Transverse colon (tissue), 4 donors: ENCODE data around the gene PCIF1. TPM values are rescaled to one million over a fixed set of nuclear protein-coding genes. Genes with fewer than 3 reads are reported as not detected.
"Not testable (repeated sequence)": the region's sequence is repeated elsewhere in the genome, so short reads cannot be mapped to it uniquely, and the experiment has no call there.

ENCODE experiments used
- DNase-seq: peaks from one replicate; pipeline ENCODE4 v3.0.0-alpha.2; 2019
- H3K27ac ChIP-seq, 4 donors: fragments of 200-600 bp; sonication (generic); 2 replicates each; pipeline ENCODE4 v1.5.1; 2016 to 2018; ENCODE audit warnings: inconsistent platforms in 4 of 4
- H3K27me3 ChIP-seq: fragments of 200-600 bp; sonication (generic); 2 replicates; pipeline ENCODE4 v1.5.1; 2017; ENCODE audit warnings: inconsistent platforms
- H3K36me3 ChIP-seq, 4 donors: fragments of 200-600 bp; sonication (generic); 2 replicates each; pipeline ENCODE4 v1.5.1; 2017 to 2019; ENCODE audit warnings: inconsistent platforms in 4 of 4
- H3K4me1 ChIP-seq, 4 donors: fragments of 200-600 bp; sonication (generic); 2 replicates each; pipeline ENCODE4 v1.5.1; 2017 to 2020; ENCODE audit warnings: inconsistent platforms in 4 of 4
- H3K4me3 ChIP-seq, 4 donors: fragments of 200-600 bp; sonication (generic); 1 replicate in 1 of 4; 2 replicates in 3 of 4; pipeline versions ENCODE4 v1.5.1 to v1.6.1; 2017 to 2019; ENCODE audit warnings: inconsistent platforms in 4 of 4
- H3K9me3 ChIP-seq, 2 donors: fragments of 200-600 bp; sonication (generic); 2 replicates each; pipeline ENCODE4 v1.5.1; 2017 to 2019; ENCODE audit warnings: inconsistent platforms in 2 of 2
- CTCF ChIP-seq, 5 experiments: fragments of 200-600 bp in 3 of 5; fragments of 450-650 bp in 2 of 5; sonication (generic) in 3 of 5; IDR thresholded peaks; 1 replicate in 2 of 5; 2 replicates in 3 of 5; pipeline ENCODE4 v1.5.1; 2016 to 2017; ENCODE audit warnings: antibody characterized with exemption in 5 of 5, inconsistent platforms in 3 of 5, mild to moderate bottlenecking in 2 of 5, moderate library complexity in 1 of 5
- EP300 ChIP-seq: sonication (generic); formaldehyde crosslinking; IDR thresholded peaks from one replicate; pipeline ENCODE4 v1.6.1; 2017; ENCODE audit warnings: antibody characterized with exemption, low read depth
- POLR2A ChIP-seq: fragments of 450-650 bp; IDR thresholded peaks from one replicate; pipeline ENCODE4 v1.6.1; 2016; ENCODE audit warnings: antibody characterized with exemption, mild to moderate bottlenecking, moderate library complexity
- POLR2AphosphoS5 ChIP-seq, 3 donors: sonication (generic); formaldehyde crosslinking; IDR thresholded peaks; one replicate each; pipeline ENCODE4 v1.6.1; 2016; ENCODE audit warnings: antibody characterized with exemption in 3 of 3
- WGBS, 2 donors: methylation state at CpG; one replicate each; pipeline ENCODE4 v1.1.5; 2018; ENCODE audit warnings: low coverage in 1 of 2; 5-methylcytosine and 5-hydroxymethylcytosine counted together
- in situ Hi-C, 4 donors: fragments of 200-750 bp; cut with MboI; loops; one replicate each; pipeline versions ENCODE4 v1.15.0 to v1.15.1; 2017; ENCODE audit warnings: low sequenced_read_pairs in 3 of 4, low pct_ligation_motif_present in 1 of 4, low pct_unique_long_range_greater_than_20kb in 1 of 4
- intact Hi-C: fragments of 100-400 bp; cut with DNase I; formaldehyde crosslinking; loops from one replicate; pipeline ENCODE4 v1.15.1; 2023; ENCODE audit warnings: low total_unique reads
- total RNA-seq, 4 donors: library from RNA; depleted of rRNA; stranded (reverse); fragments of >200 nt; gene quantifications; one replicate each; pipeline ENCODE4 v1.1.0, GENCODE V29; 2016

Gene PCIF1
- total RNA-seq, 4 donors from 2014 or later: 23.5 to 52.0 (median 32.0) TPM

GRCh38 chr20:45991616-45992015 is 57.1 kb downstream of the PCIF1 start:
- no peak overlapping the region for H3K4me3 ChIP-seq
- TF ChIP-seq POLR2AphosphoS5 (IDR thresholded peaks at IDR 0.05) (no peak), CTCF (IDR thresholded peaks at IDR 0.05) (no peak), EP300 (no peak), POLR2A (no peak)
- H3K36me3 ChIP-seq: no peaks in the 10 kb centered on the region
- no peaks in the 10 kb centered on the region for H3K9me3 ChIP-seq
- H3K4me1 ChIP-seq: no peaks in the 10 kb centered on the region
- no peak overlapping the region for H3K27ac ChIP-seq
- peaks cover 53% of the 10 kb centered on the region for H3K27me3 ChIP-seq
- DNase-seq: no peak
- intact Hi-C loops (no loop called here), in situ Hi-C loops (no loop called here)
- WGBS, 2 donors: 85% methylated on average over 3 of the region's 3 CpGs; no CpG with 5 or more reads in 1 of the 2 donors

- TF ChIP-seq POLR2AphosphoS5 (IDR thresholded peaks at IDR 0.05) (no peak), CTCF (IDR thresholded peaks at IDR 0.05) (no peak), POLR2A (no peak), EP300 (no peak)
- Histone ChIP-seq H3K4me1 (no peaks in the 10 kb centered on the region), H3K27ac (no peak overlapping the region), H3K36me3 (no peaks in the 10 kb centered on the region), H3K9me3 (no peaks in the 10 kb centered on the region), H3K27me3 (peaks cover 68% of the 10 kb centered on the region), H3K4me3 (no peak overlapping the region)
- in situ Hi-C loops (no loop called here), intact Hi-C loops (no loop called here)
- WGBS, 2 donors: 55 to 60% methylated on average over 4 to 12 of the region's 12 CpGs
- peak; percentile 61 for DNase-seq
Measured at GRCh38 chr20:45993197-45993951, 58.9 kb downstream of the PCIF1 start.

GRCh38 chr20:45994761-45995493 is 60.4 kb downstream of the PCIF1 start:
- in situ Hi-C loops: no loop called here
- 40 to 74% methylated on average over 1 to 9 of the region's 9 CpGs for WGBS, 2 donors
- no peak for DNase-seq
- TF ChIP-seq EP300 (no peak), POLR2A (no peak), CTCF (IDR thresholded peaks at IDR 0.05) (no peak), POLR2AphosphoS5 (IDR thresholded peaks at IDR 0.05) (no peak)
- H3K4me1 ChIP-seq: no peaks in the 10 kb centered on the region
- intact Hi-C loops: no loop called here
- H3K9me3 ChIP-seq: no peaks in the 10 kb centered on the region
- H3K27ac ChIP-seq: no peak overlapping the region
- no peak overlapping the region for H3K4me3 ChIP-seq
- H3K27me3 ChIP-seq: peaks cover 67% of the 10 kb centered on the region
- no peaks in the 10 kb centered on the region for H3K36me3 ChIP-seq

GRCh38 chr20:45995495-45996097 is 61.1 kb downstream of the PCIF1 start:
- H3K4me1 ChIP-seq, H3K36me3 ChIP-seq, DNase-seq, H3K27ac ChIP-seq, intact Hi-C loops, H3K9me3 ChIP-seq, H3K4me3 ChIP-seq, in situ Hi-C loops: not testable (repeated sequence)
- peaks cover 66% of the 10 kb centered on the region for H3K27me3 ChIP-seq
- 29 to 67% methylated on average over 1 to 6 of the region's 6 CpGs for WGBS, 2 donors
